OCI-LY1 (cell line): ENCODE measurements around the gene SPARC.

Source experiments
- CTCF ChIP-seq: fragments of 200-600 bp; sonication (generic), shearing (Covaris generic); IDR thresholded peaks from 2 replicates; pipeline ENCODE4 v1.5.1; 2017; ENCODE audit warnings: mild to moderate bottlenecking, antibody characterized with exemption, low read length, moderate library complexity, mixed read lengths
- EZH2 ChIP-seq: fragments of 200-600 bp; sonication (generic), shearing (Covaris generic); IDR thresholded peaks from 2 replicates; pipeline ENCODE4 v1.8.0; 2017; ENCODE audit warnings: borderline replicate concordance, mixed run types, mild to moderate bottlenecking, antibody characterized with exemption, low read length, moderate library complexity, mixed read lengths

- TF ChIP-seq CTCF (no peak), EZH2 (no peak)
Measured at GRCh38 chr5:151686674-151687407, at the start of gene SPARC.
